Measurements from ENCODE around the gene CHST11.

The CHST11 gene

DNA sequence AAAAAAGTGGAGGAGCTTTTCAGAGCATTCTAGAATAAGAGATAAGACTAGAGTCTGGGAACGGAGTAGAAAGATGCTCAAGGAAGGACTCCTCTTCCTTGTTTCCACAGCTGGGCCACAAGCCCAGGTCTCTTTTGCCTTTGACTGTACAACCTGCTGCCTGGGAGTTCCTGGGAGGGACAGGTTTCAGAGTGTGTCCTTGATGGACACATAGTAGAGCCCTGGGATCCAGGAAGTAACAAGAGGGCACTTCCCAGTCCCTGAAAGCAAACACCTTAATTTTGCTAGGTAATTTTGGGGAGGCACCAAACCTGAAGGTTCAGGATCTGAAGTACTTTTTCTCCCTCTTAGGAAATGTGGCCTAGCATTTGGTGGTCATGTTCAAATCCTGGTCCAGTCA, 44.4 kb downstream of the CHST11 start:
- Histone ChIP-seq H3K9me3 (ENCODE audit: insufficient read depth, low read length) (no peaks in the 10 kb centered on the region), H3K9ac (ENCODE audit: low read length) (no peak overlapping the region), H2AFZ (ENCODE audit: low read depth, low read length, severe bottlenecking) (no peak overlapping the region), H3K36me3 (ENCODE audit: low read length) (no peaks in the 10 kb centered on the region), H3F3A (ENCODE audit: insufficient read depth) (no peaks in the 10 kb centered on the region), H3K79me2 (ENCODE audit: insufficient read depth, low read length) (no peaks in the 10 kb centered on the region), H4K20me1 (ENCODE audit: low read depth, low read length) (no peaks in the 10 kb centered on the region), H3K9me2 (replicated peaks; ENCODE audit: insufficient read depth, low read length) (no peaks in the 10 kb centered on the region), H3K4me2 (ENCODE audit: low read depth, low read length, poor library complexity, severe bottlenecking) (no peak overlapping the region), H3K27me3 (ENCODE audit: low read length) (no peaks in the 10 kb centered on the region), H3K4me3 (ENCODE audit: insufficient read depth, low read length, poor library complexity, severe bottlenecking) (no peak overlapping the region), H3K27ac (ENCODE audit: low read depth, low read length) (no peak overlapping the region)
- TF ChIP-seq, protein P1, sequence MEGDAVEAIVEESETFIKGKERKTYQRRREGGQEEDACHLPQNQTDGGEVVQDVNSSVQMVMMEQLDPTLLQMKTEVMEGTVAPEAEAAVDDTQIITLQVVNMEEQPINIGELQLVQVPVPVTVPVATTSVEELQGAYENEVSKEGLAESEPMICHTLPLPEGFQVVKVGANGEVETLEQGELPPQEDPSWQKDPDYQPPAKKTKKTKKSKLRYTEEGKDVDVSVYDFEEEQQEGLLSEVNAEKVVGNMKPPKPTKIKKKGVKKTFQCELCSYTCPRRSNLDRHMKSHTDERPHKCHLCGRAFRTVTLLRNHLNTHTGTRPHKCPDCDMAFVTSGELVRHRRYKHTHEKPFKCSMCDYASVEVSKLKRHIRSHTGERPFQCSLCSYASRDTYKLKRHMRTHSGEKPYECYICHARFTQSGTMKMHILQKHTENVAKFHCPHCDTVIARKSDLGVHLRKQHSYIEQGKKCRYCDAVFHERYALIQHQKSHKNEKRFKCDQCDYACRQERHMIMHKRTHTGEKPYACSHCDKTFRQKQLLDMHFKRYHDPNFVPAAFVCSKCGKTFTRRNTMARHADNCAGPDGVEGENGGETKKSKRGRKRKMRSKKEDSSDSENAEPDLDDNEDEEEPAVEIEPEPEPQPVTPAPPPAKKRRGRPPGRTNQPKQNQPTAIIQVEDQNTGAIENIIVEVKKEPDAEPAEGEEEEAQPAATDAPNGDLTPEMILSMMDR (IDR thresholded peaks at IDR 0.05; ENCODE audit: insufficient read depth, low read length, poor library complexity, severe bottlenecking), result no peak
- no peak for TF ChIP-seq EZH2phosphoT487 (conservative IDR thresholded peaks at IDR 0.05; ENCODE audit: low read length)

GRCh38 chr12:104501660-104502059, 44.9 kb downstream of the CHST11 start:
- no peaks in the 10 kb centered on the region for H3K36me3 ChIP-seq (ENCODE audit: low read length)
- no peak overlapping the region for H3K4me2 ChIP-seq (ENCODE audit: low read depth, low read length, poor library complexity, severe bottlenecking)
- H3K9me3 ChIP-seq (ENCODE audit: insufficient read depth, low read length), result no peaks in the 10 kb centered on the region
- no peaks in the 10 kb centered on the region for H4K20me1 ChIP-seq (ENCODE audit: low read depth, low read length)
- H3K4me3 ChIP-seq (ENCODE audit: insufficient read depth, low read length, poor library complexity, severe bottlenecking), result no peak overlapping the region
- H3K27ac ChIP-seq (ENCODE audit: low read depth, low read length), result no peak overlapping the region
- TF ChIP-seq, protein P1 (IDR thresholded peaks at IDR 0.05; ENCODE audit: insufficient read depth, low read length, poor library complexity, severe bottlenecking), result no peak
- TF ChIP-seq EZH2phosphoT487 (conservative IDR thresholded peaks at IDR 0.05; ENCODE audit: low read length), result no peak
- H2AFZ ChIP-seq (ENCODE audit: low read depth, low read length, severe bottlenecking), result no peak overlapping the region
- no peaks in the 10 kb centered on the region for H3F3A ChIP-seq (ENCODE audit: insufficient read depth)
- no peak overlapping the region for H3K9ac ChIP-seq (ENCODE audit: low read length)
- no peaks in the 10 kb centered on the region for H3K79me2 ChIP-seq (ENCODE audit: insufficient read depth, low read length)
- H3K27me3 ChIP-seq (ENCODE audit: low read length), result no peaks in the 10 kb centered on the region
- H3K9me2 ChIP-seq (replicated peaks; ENCODE audit: insufficient read depth, low read length), result no peaks in the 10 kb centered on the region

DNA sequence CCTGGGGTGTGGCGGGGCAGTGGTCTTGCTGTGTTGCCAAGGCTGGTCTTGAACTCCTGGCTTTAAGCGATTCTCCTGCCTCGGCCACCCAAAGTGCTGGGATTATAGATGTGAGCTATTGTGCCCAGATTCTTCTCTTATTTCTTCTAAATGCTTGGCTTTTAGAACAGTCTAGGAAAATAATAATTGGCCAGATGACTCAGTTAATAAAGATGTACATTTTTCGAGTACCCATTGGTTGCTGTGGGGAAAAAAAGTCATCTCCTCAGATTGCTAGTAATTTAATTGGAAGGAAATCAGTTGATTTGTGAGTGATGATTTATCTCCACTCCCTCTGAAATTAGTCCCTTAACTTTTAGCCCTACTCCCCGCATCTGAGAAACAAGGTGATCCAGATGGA, 45.5 kb downstream of the CHST11 start:
- no peaks in the 10 kb centered on the region for H4K20me1 ChIP-seq (ENCODE audit: low read depth, low read length)
- H3K79me2 ChIP-seq (ENCODE audit: insufficient read depth, low read length), result no peaks in the 10 kb centered on the region
- H3K27me3 ChIP-seq (ENCODE audit: low read length), result no peaks in the 10 kb centered on the region
- no peak for TF ChIP-seq EZH2phosphoT487 (conservative IDR thresholded peaks at IDR 0.05; ENCODE audit: low read length)
- TF ChIP-seq, protein P1 (IDR thresholded peaks at IDR 0.05; ENCODE audit: insufficient read depth, low read length, poor library complexity, severe bottlenecking), result no peak
- no peaks in the 10 kb centered on the region for H3K9me3 ChIP-seq (ENCODE audit: insufficient read depth, low read length)
- H3K9ac ChIP-seq (ENCODE audit: low read length), result no peak overlapping the region
- no peak overlapping the region for H2AFZ ChIP-seq (ENCODE audit: low read depth, low read length, severe bottlenecking)
- H3F3A ChIP-seq (ENCODE audit: insufficient read depth), result no peaks in the 10 kb centered on the region
- H3K4me2 ChIP-seq (ENCODE audit: low read depth, low read length, poor library complexity, severe bottlenecking), result no peak overlapping the region
- no peaks in the 10 kb centered on the region for H3K9me2 ChIP-seq (replicated peaks; ENCODE audit: insufficient read depth, low read length)
- no peak overlapping the region for H3K4me3 ChIP-seq (ENCODE audit: insufficient read depth, low read length, poor library complexity, severe bottlenecking)
- H3K27ac ChIP-seq (ENCODE audit: low read depth, low read length), result no peak overlapping the region
- H3K36me3 ChIP-seq (ENCODE audit: low read length), result no peaks in the 10 kb centered on the region
